T follicular helper cell (primary cell): ENCODE data around the gene NCF1.
"Not testable (repeated sequence)": the region's sequence is repeated elsewhere in the genome, so short reads cannot be mapped to it uniquely, and the experiment has no call there.

Source experiments
- DNase-seq: peaks from one replicate; pipeline ENCODE4 v3.0.0-alpha.2; 2020; ENCODE audit warnings: low read depth
- total RNA-seq, 2 experiments: gene quantifications; one replicate each; lab custom pipeline; 2026; lab: John Stamatoyannopoulos, UW

Gene NCF1
- 0.17 to 0.84 reads per million in 2 experiments for total RNA-seq

DNA sequence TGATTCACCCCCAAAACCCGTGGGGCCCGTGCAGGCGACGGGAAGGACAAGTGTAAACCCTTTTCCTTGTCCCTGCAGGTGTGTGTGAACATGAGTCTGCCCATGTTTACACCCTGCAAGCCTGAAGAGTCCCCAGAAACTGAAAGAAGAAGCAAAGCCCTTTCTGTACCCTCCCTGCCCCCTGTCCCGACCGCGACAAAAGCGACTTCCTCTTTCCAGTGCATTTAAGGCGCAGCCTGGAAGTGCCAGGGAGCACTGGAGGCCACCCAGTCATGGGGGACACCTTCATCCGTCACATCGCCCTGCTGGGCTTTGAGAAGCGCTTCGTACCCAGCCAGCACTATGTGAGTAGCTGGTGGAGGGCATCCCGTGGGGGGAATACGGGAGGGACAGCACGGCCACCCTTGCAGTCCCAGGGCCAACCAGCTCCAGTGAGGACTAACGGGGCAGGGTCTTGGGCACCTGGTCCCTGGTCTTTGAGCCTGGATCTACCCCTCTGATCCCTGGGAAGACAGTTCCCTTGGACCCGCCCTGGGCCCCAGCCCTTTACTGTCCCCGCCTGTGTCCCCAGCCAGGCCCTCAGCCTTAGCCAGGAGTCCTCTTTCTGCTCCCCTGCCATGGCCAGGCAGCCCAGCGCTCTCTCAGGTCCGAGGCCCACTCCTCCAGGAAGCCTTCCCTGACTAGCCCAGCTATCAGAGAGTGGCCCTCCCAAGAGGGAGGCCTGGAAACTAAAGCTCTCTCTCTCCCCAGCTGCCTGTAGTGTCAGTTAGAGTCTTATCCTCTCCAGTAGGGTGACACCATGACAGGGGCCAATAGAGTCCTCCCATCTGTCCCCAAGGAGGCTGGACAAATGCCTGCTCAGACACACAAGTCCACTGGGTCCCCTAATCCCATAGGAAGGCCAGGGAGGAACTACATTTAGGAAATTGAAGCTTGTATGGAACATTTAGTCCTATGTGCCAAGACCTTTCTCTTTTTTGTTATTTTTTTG, at the start of gene NCF1:
NCF1 (plus strand) TSS at position 252 of the 991 bp plus-strand sequence; CDS start at position 273, 21 bp downstream.
- not testable (repeated sequence) for DNase-seq

DNA sequence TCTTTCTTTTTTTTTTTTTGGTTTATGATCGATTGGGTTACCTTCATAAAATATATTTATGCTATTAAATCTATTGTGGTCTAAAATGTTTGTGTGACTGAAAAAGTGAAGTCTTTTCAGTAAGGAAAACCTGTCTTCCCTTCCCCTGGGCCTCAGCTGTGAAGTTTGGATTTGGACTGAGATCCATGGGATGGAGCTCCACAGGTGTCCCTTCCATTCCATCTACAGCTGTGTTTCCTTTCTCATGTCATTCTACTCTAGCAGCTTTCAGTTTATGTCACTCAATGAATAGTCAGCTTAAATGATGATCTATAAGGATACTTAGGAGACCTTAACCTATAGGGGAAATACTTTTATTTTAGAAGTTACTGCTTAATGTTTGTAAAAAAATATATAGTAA, 48.0 kb upstream of the NCF1 start:
- no peak for DNase-seq

DNA sequence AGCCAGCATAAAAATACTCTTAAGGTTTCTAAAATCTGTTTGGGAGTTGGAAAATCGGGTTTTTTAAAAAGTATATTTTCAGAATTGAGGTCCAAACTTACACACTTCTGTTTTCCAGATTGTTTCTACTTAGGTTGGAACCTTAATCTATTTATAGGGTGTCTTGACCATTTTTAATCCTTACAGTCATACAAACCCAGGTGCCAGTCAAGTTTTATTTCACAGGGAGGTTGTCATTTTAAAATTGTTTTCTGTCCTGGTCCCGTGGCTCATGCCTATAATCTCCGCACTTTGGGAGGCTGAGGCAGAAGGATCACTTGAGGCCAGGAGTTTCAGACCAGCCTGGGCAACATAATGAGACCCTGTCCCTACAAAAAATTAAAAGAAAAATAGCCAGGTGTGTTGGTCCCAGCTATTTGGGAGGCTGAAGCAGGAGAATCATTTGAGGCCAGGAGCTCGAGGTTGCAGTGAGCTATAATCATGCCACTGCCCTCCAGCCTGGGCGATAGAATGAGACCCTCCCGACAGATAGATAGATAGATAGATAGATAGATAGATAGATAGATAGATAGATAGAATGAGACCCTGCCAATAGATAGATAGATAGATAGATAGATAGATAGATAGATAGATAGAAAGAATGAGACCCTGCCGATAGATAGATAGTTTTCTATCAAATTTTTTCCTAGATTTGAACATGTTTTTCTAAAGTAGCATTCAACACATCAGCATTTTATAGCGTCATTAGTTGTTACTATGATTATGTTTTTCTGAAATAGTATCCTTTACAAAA, 47.3 kb upstream of the NCF1 start:
- no peak for DNase-seq

DNA sequence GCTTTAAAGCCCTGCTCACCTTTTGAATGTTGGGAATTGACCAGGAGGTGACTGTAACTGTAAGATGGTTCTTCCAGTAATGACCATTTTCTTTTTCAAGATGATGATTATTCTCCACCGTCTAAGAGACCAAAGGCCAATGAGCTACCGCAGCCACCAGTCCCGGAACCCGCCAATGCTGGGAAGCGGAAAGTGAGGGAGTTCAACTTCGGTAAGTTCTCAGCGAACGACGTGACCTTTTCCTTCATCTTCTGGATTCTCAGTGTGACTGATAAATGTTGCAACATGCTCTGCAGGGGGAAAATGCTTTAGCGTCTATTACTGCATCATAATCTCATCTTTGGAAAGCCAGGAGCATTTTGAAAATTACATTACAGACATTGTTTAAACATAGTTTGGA, 45.1 kb upstream of the NCF1 start:
- DNase-seq, result not testable (repeated sequence)

DNA sequence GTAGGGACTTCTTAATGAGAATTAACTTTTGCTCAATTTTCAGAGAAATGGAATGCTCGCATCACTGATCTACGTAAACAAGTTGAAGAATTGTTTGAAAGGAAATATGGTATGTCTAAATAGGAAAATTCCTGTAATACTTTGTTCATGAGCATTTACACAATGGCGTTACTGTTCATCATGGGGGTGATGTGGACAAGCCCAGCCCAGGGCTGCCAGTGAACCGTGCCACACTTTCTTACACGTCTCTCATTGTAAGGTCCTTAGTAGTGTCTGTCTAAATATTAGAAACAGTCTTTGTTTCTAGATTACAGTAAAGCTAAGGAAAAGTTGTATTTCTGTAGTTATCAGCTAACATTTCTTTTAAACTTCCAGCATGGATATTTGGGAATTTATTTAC, 43.6 kb upstream of the NCF1 start:
- not testable (repeated sequence) for DNase-seq

DNA sequence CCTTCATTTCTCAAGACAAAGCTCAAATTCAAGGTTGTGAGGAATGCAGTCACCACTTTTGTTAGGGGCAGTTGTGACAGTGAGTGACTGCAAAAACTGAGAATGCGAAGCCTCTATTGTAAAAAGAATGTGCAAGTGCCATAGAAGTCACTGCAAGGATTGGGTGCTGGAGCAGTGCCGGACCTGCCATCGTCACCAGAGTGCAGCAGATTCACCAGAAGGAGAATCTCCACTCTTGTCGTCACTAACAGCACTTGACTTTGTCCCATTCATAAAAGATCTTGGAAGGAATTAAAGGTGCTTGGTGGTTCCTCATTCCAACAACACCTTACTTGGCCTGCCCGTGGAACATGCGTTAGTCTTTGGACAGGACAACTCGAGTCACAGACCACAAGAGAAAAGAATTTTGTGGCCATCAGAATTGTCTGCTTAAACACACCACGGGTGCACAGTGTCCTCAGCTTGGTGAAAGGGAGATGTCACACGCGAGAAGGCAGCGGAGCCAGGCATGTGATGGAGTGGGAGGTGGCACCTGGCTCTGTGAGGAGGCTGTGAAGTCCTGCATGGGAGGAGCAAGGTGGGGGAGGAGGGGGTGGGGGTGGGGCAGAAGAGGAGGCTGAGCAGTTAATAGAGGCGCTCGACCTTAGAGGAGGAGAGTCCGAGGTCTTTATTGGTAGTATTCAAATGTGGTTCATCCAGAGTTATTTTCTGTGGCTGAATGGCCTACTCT, 33.7 kb upstream of the NCF1 start:
- not testable (repeated sequence) for DNase-seq

DNA sequence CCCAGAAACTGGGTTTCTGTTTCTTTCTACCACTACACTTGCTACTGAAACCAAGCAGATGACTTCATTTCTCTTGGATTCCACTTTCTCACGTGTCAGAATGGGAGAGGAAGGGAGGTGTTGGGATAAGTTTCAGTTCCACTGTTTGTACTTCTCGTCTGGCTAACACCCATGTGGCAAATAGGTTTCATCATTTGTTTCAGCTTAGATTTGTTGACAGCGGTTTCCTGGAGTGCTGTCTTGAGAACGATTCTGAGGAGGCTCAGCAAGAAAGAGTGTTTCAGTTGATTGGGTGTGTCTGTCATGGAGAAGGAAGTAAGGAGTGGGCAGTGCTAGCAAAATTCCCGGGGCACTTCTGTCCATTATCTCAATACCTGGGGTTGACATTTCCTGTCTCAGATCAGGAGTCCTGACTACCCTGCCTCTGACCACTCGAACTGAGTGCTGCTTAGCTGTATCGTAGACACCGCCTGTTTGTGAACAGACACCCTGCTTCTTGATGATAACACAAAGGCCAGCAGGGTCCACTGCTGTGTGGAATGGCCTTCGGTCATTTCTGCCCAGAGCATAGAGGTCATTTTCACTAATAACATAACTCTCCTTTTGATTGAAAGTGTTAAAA, 29.8 kb upstream of the NCF1 start:
- not testable (repeated sequence) for DNase-seq

DNA sequence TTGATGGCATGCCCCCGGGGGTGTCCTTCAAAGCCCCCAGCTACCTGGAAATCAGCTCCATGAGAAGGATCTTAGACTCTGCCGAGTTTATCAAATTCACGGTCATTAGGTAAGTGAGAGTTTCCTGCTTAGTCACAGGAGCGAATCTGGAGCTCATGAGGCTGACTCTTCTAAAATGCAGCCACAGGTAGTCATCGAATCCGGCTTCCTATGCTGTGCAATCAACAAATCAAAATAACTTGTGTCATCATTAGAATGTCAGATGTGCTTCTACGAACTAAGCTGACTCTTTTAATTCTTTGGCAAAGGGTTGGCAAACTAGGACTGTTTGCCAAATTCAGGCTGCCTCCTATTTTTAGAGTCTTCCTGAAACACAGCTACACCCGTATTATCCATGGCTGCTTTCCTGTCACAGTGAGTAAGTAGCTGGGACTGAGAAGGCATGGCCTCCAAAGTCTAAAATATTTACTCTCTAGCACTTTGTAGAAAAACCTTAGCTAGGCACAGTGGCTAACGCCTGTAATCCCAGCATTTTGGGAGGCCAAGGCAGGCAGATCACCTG, 19.8 kb upstream of the NCF1 start:
- DNase-seq, result not testable (repeated sequence)

DNA sequence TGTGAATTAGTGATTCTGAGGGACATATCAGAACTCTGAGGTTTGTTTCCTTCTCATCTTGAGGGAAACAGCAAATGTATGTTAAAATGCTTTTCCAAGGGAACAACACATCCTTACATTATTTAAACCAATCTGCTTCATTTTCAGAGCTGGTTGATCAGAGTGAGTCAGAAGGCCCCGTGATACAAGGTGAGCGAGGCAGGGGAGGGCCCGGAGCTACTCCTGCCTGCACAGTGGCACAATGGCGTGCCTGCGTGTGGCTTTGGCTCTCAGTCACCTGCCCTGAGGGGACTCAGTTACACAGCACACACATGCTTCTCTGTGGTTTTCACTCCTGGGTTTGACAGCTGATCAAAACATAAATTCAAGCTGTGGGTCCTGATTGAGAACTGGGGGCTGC, 17.1 kb upstream of the NCF1 start:
- not testable (repeated sequence) for DNase-seq

DNA sequence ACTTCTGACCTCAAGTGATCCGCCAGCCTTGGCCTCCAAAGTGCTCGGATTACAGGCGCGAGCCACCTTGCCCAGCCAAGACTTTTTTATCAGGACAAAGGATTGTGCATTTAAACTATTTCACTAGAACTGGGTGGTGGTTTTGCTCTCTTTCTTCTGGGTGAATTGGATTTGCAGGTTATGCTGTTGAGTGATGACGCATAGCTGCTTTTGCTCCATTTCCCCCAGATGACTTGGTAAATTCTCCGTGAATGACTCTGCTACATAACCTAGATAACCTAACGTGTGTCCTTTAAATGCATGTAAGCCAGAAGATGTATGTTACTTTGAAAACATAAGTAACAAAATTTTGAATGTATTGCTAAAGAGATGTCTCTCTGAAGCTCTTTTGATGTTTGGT, 15.5 kb upstream of the NCF1 start:
- not testable (repeated sequence) for DNase-seq

DNA sequence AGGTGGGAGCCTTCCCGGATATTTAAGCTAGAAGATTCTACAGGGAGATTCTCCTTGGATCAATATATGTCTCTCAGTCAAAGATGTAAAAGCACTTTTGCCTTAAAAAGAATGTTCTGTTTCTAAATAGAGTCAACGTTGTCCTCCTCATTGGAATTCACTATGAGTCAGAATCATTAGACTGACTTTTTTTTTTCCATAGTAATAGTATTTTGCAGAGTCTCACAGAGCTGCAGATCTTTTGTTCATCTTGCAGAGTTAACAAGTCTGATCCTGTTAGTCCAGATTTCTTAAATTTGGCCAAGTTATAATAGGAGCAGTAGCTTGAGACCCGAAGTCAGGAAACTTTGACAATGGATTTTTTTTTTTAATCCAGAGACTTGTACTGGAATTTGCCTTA, 14.8 kb upstream of the NCF1 start:
- DNase-seq, result not testable (repeated sequence)

DNA sequence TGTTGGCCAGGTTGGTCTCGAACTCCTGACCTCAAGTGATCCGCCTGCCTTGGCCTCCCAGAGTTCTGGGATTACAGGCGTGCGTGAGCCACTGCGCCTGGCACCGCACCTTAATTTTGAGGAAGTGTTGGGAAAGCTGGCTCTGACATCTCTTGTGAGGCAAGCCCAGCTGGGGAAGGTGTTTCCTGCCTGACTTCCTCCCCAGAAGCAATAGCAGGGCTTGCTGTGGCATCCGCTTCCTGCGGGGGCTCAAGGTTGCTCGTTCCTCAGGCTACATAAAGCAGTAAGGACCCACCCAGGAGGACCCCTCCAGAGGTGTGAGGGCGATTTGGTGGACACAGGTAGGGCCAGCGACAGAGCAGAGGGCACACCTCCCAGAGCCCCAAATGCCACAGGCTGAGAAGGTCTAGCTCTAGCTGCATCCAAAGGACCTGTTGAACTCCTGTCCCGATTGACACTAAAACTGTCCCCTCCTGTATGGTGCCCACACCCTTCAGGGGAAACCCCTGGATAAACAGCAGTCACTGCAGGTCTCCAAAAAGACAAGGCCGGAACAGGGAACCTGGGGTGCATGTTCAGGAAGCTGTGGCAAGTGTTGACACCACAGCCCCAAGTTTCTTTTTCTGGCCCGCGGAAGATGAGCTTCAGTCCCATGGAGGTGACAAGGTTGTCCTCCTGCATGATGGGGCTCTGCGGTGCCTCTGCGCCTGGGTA, 8.4 kb upstream of the NCF1 start:
- not testable (repeated sequence) for DNase-seq

DNA sequence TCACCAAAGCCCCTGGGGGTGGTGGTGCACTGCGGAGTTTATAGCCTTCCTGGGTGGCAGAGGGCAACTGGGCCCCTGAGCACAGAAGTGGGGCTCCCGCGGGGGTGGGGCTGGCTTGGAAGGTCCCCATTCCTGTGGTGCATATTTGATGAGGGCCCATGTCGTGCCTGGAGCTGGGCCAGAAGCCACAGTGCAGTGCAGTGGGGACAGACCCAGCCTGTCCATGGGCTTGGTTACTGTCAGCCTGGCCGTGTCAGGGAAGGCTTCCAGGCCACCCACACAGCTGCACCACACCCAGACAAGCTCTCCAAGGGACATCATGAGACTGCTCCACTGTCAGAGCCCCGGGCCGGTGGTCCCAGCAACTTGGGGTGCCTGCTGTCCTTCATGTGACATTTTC, 7.3 kb upstream of the NCF1 start:
- not testable (repeated sequence) for DNase-seq

DNA sequence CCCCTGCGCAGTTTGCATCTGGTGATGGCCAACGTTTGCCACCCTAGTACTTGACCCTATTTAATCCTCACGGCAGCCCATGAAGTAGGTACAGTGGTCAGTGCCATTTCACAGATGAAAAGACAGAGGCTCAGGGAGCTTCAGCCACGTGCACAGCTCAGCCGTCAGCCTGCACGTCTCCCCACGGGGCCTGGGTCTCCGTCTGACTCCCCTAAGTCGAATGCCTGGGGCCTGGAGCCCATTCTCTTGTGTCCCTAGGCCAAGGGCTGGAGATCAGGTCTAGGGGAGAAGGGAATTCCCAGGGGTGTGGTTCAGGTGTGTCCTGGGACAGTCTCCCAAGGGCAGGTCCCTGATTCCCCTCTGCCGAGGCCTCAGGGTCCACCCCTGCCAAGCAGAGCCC, 6.8 kb upstream of the NCF1 start:
- DNase-seq, result not testable (repeated sequence)

DNA sequence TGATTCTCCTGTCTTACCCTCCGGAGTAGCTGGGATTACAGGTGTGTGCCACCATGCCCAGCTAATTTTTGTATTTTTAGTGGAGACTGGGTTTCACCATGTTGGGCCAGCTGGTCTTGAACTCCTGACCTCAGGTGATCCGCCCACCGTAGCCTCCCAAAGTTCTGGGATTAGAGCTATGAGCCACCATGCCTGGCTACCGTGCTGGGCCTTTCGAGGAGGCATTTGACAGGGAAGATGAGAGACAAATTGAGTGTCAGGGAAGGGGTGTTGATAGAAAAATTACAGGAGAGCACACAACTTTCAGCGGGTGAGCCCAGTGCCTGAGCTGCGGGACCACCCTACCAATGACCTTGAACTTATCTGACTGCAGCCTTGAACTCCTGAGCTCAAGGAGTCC, 3.7 kb upstream of the NCF1 start:
- DNase-seq, result not testable (repeated sequence)

DNA sequence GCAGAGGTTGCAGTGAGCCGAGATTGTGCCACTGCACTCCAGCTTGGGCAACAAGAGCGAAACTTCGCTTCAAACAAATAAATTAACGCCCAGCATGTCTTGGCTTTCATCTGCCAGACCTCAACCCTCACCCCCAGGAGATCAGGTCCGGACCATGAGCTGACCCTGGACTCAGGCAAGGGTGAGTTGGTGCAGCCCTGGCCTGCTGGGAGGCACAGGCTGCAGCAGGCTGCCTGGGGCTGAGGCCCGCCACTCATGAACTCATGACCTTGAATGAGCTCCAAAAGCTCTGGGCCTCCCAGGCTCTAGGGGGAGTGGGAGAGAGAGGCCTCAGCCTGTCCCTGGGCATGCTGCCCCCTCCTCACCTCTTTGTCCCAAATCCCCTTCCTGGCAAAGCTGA, 1.7 kb upstream of the NCF1 start:
- DNase-seq, result not testable (repeated sequence)

DNA sequence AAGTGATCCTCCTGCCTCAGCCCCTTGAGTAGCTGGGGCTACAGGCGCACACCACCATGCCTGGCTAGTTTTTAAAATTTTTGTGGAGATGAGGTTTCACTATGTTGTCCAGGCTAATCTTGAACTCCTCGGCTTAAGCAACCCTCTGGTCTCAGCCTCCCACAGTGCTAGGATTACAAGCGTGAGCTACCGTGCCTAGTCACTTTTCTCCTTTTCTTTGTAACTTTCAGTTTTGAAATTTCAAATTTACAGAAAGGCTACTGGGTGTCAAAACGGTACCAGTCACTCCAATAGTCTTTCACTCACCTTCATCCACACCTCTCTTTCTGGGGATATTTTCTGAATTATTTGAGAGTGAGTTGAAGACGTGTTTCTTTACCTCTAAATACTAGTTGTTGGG, 1.3 kb downstream of the NCF1 start:
- DNase-seq, result not testable (repeated sequence)

DNA sequence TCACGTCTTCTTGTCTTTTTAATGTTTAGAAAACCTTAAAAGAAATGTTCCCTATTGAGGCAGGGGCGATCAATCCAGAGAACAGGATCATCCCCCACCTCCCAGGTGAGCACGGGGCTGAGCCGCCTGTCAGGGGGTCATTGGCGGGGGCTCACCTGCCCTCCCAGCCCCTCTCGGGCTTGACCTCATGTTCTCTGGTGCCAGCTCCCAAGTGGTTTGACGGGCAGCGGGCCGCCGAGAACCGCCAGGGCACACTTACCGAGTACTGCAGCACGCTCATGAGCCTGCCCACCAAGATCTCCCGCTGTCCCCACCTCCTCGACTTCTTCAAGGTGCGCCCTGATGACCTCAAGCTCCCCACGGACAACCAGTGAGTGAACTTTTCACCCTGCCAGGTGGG, 5.2 kb downstream of the NCF1 start:
- DNase-seq, result not testable (repeated sequence)

DNA sequence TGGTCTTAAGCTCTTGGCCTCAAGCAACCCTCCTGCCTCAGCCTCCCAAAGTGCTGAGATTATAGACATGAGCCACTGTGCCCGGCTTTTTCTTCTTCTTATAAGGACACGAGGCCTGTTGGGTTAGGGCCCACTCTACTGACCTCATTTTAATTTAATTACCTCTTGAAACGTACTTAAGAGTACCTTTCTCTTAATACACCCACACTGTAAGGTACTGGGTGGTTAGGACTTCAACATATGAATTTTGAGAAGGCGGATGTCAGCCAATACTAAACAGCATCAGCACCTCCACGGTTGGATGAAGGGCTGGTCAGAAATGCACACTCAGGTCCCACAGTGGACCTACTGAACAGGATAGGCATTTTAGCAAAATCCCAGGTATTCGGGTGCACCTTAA, 7.9 kb downstream of the NCF1 start:
- DNase-seq, result not testable (repeated sequence)

DNA sequence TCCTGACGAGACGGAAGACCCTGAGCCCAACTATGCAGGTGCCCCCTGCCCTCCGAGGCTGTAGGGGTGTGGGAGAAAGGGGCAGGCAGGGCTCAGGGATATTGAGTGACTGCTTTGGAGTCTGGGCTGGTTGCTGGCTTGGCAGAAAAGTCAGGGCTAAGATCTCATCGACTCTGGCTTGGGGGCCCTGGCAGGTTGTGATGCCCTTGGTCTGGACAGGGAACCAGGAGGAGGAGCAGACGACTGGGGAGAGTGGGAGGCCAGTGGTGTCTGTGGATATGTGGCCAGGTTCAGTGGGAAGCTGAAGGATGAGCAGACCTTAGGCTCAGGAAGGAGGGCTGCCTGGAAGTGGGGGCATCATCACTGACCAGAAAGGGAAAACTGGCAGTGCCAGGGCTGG, 9.8 kb downstream of the NCF1 start:
- not testable (repeated sequence) for DNase-seq
